ENCODE data around the gene PBX1. TPM values are rescaled to one million over a fixed set of nuclear protein-coding genes. Genes with fewer than 3 reads are reported as not detected.

PBX1 gene
- total and polyA plus RNA-seq, 2 experiments from 2014 or later: 40.0 to 104 TPM

DNA sequence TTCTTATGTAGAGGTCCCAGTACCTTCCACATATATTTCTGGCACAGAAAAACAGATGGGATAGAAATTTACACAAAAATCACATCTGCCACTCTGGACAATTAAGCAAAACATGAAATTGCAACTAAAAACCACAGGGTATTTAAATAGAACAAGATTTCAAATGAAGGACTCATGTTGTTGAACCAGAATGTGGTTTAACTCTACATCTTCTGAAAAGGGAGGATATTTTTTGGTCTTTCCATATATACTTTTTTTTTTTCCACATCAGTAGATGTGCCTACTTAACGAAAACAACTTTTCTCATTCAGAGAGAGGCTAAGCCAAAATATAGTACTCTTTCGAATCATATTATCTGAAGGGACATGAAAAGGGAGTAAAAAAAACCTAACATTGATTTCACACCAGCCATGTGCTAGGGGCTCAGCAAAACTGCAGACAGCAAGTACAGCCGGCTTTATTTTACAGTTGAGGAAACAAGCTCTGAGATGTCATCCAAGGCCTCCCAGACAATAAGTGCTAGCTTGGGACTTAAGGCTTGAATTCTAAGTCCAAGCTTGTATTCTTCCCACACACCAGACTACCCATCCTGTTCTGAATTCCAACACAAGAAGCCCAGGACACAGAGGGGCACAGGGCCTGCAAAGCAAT is 208.9 kb downstream of the PBX1 start:
- Histone ChIP-seq H4K20me1 (replicated peaks; ENCODE audit: insufficient read depth) (no peaks in the 10 kb centered on the region), H3K27me3 (ENCODE audit: insufficient read depth) (no peaks in the 10 kb centered on the region), H3K4me1 (ENCODE audit: insufficient read depth) (peaks cover 26% of the 10 kb centered on the region), H3K4me2 (no peak overlapping the region), H2AFZ (no peak overlapping the region), H3K4me3 (no peak overlapping the region), H3F3A (replicated peaks; ENCODE audit: low read depth) (no peaks in the 10 kb centered on the region), H3K36me3 (ENCODE audit: insufficient read depth) (no peaks in the 10 kb centered on the region), H3K27ac (ENCODE audit: low read depth) (no peak overlapping the region), H3K79me2 (replicated peaks; ENCODE audit: insufficient read depth) (peaks cover 71% of the 10 kb centered on the region), H3K9me2 (ENCODE audit: insufficient read depth) (no peaks in the 10 kb centered on the region)
- Mint-ChIP-seq H3K36me3 (ENCODE audit: low read depth) (peaks cover 6% of the 10 kb centered on the region; the same call in 2 of the 3 replicates), H3K4me1 (peaks cover 45% of the 10 kb centered on the region), H3K4me3 (no peak overlapping the region), H3K9me3 (no peaks in the 10 kb centered on the region), H3K27me3 (ENCODE audit: insufficient read depth, low read depth, poor library complexity) (peaks cover 4% of the 10 kb centered on the region), H3K27ac (no peak overlapping the region)
- ATAC-seq (no peak), DNase-seq (ENCODE audit: low spot score) (no peak)
- TF ChIP-seq JUNB (IDR thresholded peaks at IDR 0.05; ENCODE audit: unreplicated experiment): no peak
- no peak for TF ChIP-seq EZH2 (IDR thresholded peaks at IDR 0.05; ENCODE audit: low read depth, unreplicated experiment)
- TF ChIP-seq REST (IDR thresholded peaks at IDR 0.05; ENCODE audit: unreplicated experiment): no peak
- no peak for TF ChIP-seq CREB1 (CRISPR knock-in tag; IDR thresholded peaks at IDR 0.05; ENCODE audit: low read depth)
- TF ChIP-seq CTCF (conservative IDR thresholded peaks at IDR 0.05; ENCODE audit: low read depth in 2 of 2): no peak
- no peak for TF ChIP-seq ETS1 (IDR thresholded peaks at IDR 0.05)
- no peak for TF ChIP-seq EZH2phosphoT487 (IDR thresholded peaks at IDR 0.05; ENCODE audit: unreplicated experiment)
- TF ChIP-seq, protein P1, sequence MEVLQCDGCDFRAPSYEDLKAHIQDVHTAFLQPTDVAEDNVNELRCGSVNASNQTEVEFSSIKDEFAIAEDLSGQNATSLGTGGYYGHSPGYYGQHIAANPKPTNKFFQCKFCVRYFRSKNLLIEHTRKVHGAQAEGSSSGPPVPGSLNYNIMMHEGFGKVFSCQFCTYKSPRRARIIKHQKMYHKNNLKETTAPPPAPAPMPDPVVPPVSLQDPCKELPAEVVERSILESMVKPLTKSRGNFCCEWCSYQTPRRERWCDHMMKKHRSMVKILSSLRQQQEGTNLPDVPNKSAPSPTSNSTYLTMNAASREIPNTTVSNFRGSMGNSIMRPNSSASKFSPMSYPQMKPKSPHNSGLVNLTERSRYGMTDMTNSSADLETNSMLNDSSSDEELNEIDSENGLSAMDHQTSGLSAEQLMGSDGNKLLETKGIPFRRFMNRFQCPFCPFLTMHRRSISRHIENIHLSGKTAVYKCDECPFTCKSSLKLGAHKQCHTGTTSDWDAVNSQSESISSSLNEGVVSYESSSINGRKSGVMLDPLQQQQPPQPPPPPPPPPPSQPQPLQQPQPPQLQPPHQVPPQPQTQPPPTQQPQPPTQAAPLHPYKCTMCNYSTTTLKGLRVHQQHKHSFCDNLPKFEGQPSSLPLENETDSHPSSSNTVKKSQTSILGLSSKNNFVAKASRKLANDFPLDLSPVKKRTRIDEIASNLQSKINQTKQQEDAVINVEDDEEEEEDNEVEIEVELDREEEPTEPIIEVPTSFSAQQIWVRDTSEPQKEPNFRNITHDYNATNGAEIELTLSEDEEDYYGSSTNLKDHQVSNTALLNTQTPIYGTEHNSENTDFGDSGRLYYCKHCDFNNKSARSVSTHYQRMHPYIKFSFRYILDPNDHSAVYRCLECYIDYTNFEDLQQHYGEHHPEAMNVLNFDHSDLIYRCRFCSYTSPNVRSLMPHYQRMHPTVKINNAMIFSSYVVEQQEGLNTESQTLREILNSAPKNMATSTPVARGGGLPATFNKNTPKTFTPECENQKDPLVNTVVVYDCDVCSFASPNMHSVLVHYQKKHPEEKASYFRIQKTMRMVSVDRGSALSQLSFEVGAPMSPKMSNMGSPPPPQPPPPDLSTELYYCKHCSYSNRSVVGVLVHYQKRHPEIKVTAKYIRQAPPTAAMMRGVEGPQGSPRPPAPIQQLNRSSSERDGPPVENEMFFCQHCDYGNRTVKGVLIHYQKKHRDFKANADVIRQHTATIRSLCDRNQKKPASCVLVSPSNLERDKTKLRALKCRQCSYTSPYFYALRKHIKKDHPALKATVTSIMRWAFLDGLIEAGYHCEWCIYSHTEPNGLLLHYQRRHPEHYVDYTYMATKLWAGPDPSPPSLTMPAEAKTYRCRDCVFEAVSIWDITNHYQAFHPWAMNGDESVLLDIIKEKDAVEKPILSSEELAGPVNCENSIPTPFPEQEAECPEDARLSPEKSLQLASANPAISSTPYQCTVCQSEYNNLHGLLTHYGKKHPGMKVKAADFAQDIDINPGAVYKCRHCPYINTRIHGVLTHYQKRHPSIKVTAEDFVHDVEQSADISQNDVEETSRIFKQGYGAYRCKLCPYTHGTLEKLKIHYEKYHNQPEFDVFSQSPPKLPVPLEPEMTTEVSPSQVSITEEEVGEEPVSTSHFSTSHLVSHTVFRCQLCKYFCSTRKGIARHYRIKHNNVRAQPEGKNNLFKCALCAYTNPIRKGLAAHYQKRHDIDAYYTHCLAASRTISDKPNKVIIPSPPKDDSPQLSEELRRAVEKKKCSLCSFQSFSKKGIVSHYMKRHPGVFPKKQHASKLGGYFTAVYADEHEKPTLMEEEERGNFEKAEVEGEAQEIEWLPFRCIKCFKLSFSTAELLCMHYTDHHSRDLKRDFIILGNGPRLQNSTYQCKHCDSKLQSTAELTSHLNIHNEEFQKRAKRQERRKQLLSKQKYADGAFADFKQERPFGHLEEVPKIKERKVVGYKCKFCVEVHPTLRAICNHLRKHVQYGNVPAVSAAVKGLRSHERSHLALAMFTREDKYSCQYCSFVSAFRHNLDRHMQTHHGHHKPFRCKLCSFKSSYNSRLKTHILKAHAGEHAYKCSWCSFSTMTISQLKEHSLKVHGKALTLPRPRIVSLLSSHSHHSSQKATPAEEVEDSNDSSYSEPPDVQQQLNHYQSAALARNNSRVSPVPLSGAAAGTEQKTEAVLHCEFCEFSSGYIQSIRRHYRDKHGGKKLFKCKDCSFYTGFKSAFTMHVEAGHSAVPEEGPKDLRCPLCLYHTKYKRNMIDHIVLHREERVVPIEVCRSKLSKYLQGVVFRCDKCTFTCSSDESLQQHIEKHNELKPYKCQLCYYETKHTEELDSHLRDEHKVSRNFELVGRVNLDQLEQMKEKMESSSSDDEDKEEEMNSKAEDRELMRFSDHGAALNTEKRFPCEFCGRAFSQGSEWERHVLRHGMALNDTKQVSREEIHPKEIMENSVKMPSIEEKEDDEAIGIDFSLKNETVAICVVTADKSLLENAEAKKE (CRISPR knock-in tag; IDR thresholded peaks at IDR 0.05): no peak
- TF ChIP-seq ZNF331 (CRISPR knock-in tag; IDR thresholded peaks at IDR 0.05; ENCODE audit: low read depth): no peak
- TF ChIP-seq STAT1 (IDR thresholded peaks at IDR 0.05; ENCODE audit: unreplicated experiment): no peak
- TF ChIP-seq NANOG (IDR thresholded peaks at IDR 0.05; ENCODE audit: borderline replicate concordance): no peak
- TF ChIP-seq POLR2AphosphoS5 (IDR thresholded peaks at IDR 0.05; ENCODE audit: low read depth): no peak
- no peak for TF ChIP-seq ZNF114 (CRISPR knock-in tag; IDR thresholded peaks at IDR 0.05)

All from GM23338 (cell line).